8988T (cell line): ENCODE measurements around the gene RORC.
"Not testable (repeated sequence)": the region's sequence is repeated elsewhere in the genome, so short reads cannot be mapped to it uniquely, and the experiment has no call there.

Experiments used
- DNase-seq: peaks from one replicate; pipeline ENCODE4 v3.0.0; 2011

The RORC gene

GRCh38 chr1:151769270-151769669 is 62.3 kb downstream of the RORC start:
- DNase-seq, result not testable (repeated sequence)

GRCh38 chr1:151768351-151769066 is 63.1 kb downstream of the RORC start:
- not testable (repeated sequence) for DNase-seq

GRCh38 chr1:151763990-151764389 is 67.6 kb downstream of the RORC start:
- DNase-seq, result no peak

GRCh38 chr1:151762941-151763921 is 68.4 kb downstream of the RORC start, which contains the start of gene MRPL9:
Gene MRPL9, minus strand, starts transcription at chr1:151763496. Its CDS starts 17 bp downstream, at chr1:151763479.
- DNase-seq, result peak; percentile 93

GRCh38 chr1:151760597-151761385 is 70.8 kb downstream of the RORC start:
- DNase-seq, result no peak

GRCh38 chr1:151759241-151759640 is 72.4 kb downstream of the RORC start:
- no peak for DNase-seq

- no peak for DNase-seq
These were observed 75.3 kb downstream of the RORC start for GRCh38 chr1:151756291-151756690.
